WTC11 (cell line): Measurements from ENCODE around the gene PRPF31. TPM values are rescaled to one million over a fixed set of nuclear protein-coding genes. Genes with fewer than 3 reads are reported as not detected.

Experiments
- ATAC-seq: fragments of 200-7000 bp; cut with Tn5 transposase; 2 replicates; pipeline ENCODE4 v1.10.0; 2021; ENCODE audit warnings: mild to moderate bottlenecking, moderate library complexity
- CTCF ChIA-PET: fragments of 300-600 bp; sonication (Branson Sonifier 250); formaldehyde crosslinking; loops from one replicate; lab custom pipeline; 2021; ENCODE audit warnings: antibody characterized with exemption; lab: Charles Lee
- POLR2A ChIA-PET: fragments of 350-600 bp; sonication (Branson Sonifier 250); formaldehyde crosslinking; loops from one replicate; lab custom pipeline; 2021; ENCODE audit warnings: antibody characterized with exemption; lab: Charles Lee
- DNase-seq: peaks from one replicate; pipeline ENCODE4 v3.0.0; 2021; ENCODE audit warnings: low spot score
- H3K27ac Mint-ChIP-seq: 2 replicates; pipeline ENCODE4 v1.8.0; 2021; ENCODE audit warnings: mixed read lengths
- H3K27me3 Mint-ChIP-seq: 2 replicates; pipeline ENCODE4 v1.8.0; 2021; ENCODE audit warnings: low read depth, mild to moderate bottlenecking, moderate library complexity, mixed read lengths
- H3K36me3 Mint-ChIP-seq: 2 replicates; pipeline ENCODE4 v1.8.0; 2021; ENCODE audit warnings: mixed read lengths
- H3K4me1 Mint-ChIP-seq: 2 replicates; pipeline ENCODE4 v1.8.0; 2022; ENCODE audit warnings: mixed read lengths
- H3K4me3 Mint-ChIP-seq: 2 replicates; pipeline ENCODE4 v1.8.0; 2021; ENCODE audit warnings: mild to moderate bottlenecking, moderate library complexity, mixed read lengths
- H3K9me3 Mint-ChIP-seq: 2 replicates; pipeline ENCODE4 v1.8.0; 2021; ENCODE audit warnings: mixed read lengths
- CREM ChIP-seq: sonication (generic); formaldehyde crosslinking; IDR thresholded peaks from 2 replicates; pipeline ENCODE4 v1.8.1; 2022; ENCODE audit warnings: mild to moderate bottlenecking, missing genetic modification reagents, moderate library complexity
- FOXK1 ChIP-seq: sonication (generic); formaldehyde crosslinking; IDR thresholded peaks from 2 replicates; pipeline ENCODE4 v1.8.0; 2022; ENCODE audit warnings: mild to moderate bottlenecking, moderate library complexity, missing genetic modification reagents
- FOXP1 ChIP-seq: sonication (generic); formaldehyde crosslinking; IDR thresholded peaks from 2 replicates; pipeline ENCODE4 v1.8.0; 2022; ENCODE audit warnings: missing genetic modification reagents, mild to moderate bottlenecking, moderate library complexity, borderline replicate concordance
- GRHL2 ChIP-seq: fragments of 250-450 bp; sonication (Bioruptor Pico); IDR thresholded peaks from 2 replicates; pipeline ENCODE4 v1.8.0; 2022; ENCODE audit warnings: mild to moderate bottlenecking, moderate library complexity; ENCODE audit not compliant: insufficient replicate concordance, severe bottlenecking
- JAZF1 ChIP-seq: fragments of 250-450 bp; sonication (Bioruptor Pico); IDR thresholded peaks from 2 replicates; pipeline ENCODE4 v1.9.0; 2021; ENCODE audit warnings: moderate library complexity, mild to moderate bottlenecking, inconsistent platforms
- MXD4 ChIP-seq: fragments of 250-450 bp; sonication (Bioruptor Pico); IDR thresholded peaks from 2 replicates; pipeline ENCODE4 v1.8.0; 2021; ENCODE audit warnings: mild to moderate bottlenecking, moderate library complexity, borderline replicate concordance
- TP53 ChIP-seq: sonication (generic); formaldehyde crosslinking; IDR thresholded peaks from 2 replicates; pipeline ENCODE4 v1.8.1; 2023; ENCODE audit warnings: mild to moderate bottlenecking, missing genetic modification reagents
- ZBTB21 ChIP-seq: sonication (generic); formaldehyde crosslinking; IDR thresholded peaks from 2 replicates; pipeline ENCODE4 v1.8.1; 2023; ENCODE audit warnings: mild to moderate bottlenecking, missing genetic modification reagents, borderline replicate concordance
- ZNF121 ChIP-seq: sonication (generic); formaldehyde crosslinking; IDR thresholded peaks from 2 replicates; pipeline ENCODE4 v1.8.0; 2023; ENCODE audit warnings: missing genetic modification reagents
- ZNF232 ChIP-seq: sonication (generic); formaldehyde crosslinking; IDR thresholded peaks from 2 replicates; pipeline ENCODE4 v1.8.0; 2022; ENCODE audit warnings: mild to moderate bottlenecking, missing genetic modification reagents
- total RNA-seq: library from RNA; stranded (reverse); gene quantifications from 3 replicates; pipeline ENCODE4 v1.2.3, GENCODE V29; 2021
- TF ChIP-seq, protein P1 (sequence below): sonication (generic); formaldehyde crosslinking; IDR thresholded peaks from 2 replicates; pipeline ENCODE4 v1.8.0; 2022; ENCODE audit warnings: mild to moderate bottlenecking, missing genetic modification reagents
- TF ChIP-seq, protein P2 (sequence below): fragments of 250-450 bp; sonication (Bioruptor Pico); IDR thresholded peaks from 2 replicates; pipeline ENCODE4 v1.9.0; 2021; ENCODE audit warnings: mild to moderate bottlenecking, borderline replicate concordance
- TF ChIP-seq, protein P3 (sequence below): sonication (generic); formaldehyde crosslinking; IDR thresholded peaks from 2 replicates; pipeline ENCODE4 v1.8.1; 2023; ENCODE audit warnings: mild to moderate bottlenecking, moderate library complexity, missing genetic modification reagents
- TF ChIP-seq, protein P4 (sequence below): fragments of 250-450 bp; sonication (Bioruptor Pico); IDR thresholded peaks from 2 replicates; pipeline ENCODE4 v1.9.0; 2021; ENCODE audit warnings: mild to moderate bottlenecking
- TF ChIP-seq, protein P5 (sequence below): fragments of 200-600 bp; IDR thresholded peaks from 2 replicates; pipeline ENCODE4 v1.8.0; 2022; ENCODE audit warnings: antibody characterized with exemption

PRPF31 gene
- total RNA-seq, 1 experiment from 2014 or later = 92.8 TPM

DNA sequence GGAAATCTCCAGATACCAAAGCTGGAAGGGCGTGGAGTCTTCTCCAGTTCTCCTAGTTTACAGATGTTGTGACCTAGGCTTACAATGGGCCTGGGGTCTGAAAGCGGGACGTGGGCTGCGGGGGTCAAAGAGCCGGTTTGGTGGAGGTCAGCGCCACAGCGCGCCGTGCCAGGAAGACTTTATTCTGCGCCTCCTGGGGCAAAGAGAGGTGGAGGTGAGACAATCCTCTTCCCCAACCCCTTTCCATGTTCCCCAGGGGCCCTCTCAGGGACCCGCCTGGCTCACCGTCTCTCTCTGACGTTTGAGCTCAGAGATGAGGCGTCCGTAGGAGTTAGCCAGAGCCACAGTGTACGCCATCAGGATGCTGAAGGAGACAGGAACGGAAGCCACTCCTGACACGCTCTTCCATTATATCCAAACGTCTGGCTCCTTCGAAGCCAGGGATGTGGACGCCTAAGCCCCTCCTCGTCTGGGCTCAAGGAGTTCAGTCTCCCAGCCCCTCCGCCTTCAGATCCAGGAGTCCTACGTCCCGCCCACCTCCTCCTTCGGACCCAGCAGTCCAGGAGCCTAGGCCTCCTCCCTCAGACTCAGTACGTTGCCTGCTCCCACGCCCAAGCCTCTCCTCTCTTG is 44.7 kb downstream of the PRPF31 start:
- ChIA-PET CTCF (interaction anchor here (1.0 to 1.9 kb wide), 6 partner anchors 24 to 248 kb away, joined by 3 to 6 read pairs (median 4); partner anchors contain the start of gene MBOAT7), POLR2A (interaction anchor here (1.0 to 2.2 kb wide), 4 partner anchors 11 to 31 kb away, joined by 3 to 10 read pairs (median 4); partner anchors contain the start of genes CNOT3 and TSEN34)
- TF ChIP-seq ZNF232 (no peak), GRHL2 (CRISPR knock-in tag) (no peak), FOXP1 (CRISPR knock-in tag) (no peak)
- TF ChIP-seq, protein P1, sequence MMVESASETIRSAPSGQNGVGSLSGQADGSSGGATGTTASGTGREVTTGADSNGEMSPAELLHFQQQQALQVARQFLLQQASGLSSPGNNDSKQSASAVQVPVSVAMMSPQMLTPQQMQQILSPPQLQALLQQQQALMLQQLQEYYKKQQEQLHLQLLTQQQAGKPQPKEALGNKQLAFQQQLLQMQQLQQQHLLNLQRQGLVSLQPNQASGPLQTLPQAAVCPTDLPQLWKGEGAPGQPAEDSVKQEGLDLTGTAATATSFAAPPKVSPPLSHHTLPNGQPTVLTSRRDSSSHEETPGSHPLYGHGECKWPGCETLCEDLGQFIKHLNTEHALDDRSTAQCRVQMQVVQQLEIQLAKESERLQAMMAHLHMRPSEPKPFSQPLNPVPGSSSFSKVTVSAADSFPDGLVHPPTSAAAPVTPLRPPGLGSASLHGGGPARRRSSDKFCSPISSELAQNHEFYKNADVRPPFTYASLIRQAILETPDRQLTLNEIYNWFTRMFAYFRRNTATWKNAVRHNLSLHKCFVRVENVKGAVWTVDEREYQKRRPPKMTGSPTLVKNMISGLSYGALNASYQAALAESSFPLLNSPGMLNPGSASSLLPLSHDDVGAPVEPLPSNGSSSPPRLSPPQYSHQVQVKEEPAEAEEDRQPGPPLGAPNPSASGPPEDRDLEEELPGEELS = peak; percentile 37; the same call in 1 of the 2 replicates
- TF ChIP-seq, protein P2, sequence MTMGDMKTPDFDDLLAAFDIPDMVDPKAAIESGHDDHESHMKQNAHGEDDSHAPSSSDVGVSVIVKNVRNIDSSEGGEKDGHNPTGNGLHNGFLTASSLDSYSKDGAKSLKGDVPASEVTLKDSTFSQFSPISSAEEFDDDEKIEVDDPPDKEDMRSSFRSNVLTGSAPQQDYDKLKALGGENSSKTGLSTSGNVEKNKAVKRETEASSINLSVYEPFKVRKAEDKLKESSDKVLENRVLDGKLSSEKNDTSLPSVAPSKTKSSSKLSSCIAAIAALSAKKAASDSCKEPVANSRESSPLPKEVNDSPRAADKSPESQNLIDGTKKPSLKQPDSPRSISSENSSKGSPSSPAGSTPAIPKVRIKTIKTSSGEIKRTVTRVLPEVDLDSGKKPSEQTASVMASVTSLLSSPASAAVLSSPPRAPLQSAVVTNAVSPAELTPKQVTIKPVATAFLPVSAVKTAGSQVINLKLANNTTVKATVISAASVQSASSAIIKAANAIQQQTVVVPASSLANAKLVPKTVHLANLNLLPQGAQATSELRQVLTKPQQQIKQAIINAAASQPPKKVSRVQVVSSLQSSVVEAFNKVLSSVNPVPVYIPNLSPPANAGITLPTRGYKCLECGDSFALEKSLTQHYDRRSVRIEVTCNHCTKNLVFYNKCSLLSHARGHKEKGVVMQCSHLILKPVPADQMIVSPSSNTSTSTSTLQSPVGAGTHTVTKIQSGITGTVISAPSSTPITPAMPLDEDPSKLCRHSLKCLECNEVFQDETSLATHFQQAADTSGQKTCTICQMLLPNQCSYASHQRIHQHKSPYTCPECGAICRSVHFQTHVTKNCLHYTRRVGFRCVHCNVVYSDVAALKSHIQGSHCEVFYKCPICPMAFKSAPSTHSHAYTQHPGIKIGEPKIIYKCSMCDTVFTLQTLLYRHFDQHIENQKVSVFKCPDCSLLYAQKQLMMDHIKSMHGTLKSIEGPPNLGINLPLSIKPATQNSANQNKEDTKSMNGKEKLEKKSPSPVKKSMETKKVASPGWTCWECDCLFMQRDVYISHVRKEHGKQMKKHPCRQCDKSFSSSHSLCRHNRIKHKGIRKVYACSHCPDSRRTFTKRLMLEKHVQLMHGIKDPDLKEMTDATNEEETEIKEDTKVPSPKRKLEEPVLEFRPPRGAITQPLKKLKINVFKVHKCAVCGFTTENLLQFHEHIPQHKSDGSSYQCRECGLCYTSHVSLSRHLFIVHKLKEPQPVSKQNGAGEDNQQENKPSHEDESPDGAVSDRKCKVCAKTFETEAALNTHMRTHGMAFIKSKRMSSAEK = no peak
- TF ChIP-seq, protein P3, sequence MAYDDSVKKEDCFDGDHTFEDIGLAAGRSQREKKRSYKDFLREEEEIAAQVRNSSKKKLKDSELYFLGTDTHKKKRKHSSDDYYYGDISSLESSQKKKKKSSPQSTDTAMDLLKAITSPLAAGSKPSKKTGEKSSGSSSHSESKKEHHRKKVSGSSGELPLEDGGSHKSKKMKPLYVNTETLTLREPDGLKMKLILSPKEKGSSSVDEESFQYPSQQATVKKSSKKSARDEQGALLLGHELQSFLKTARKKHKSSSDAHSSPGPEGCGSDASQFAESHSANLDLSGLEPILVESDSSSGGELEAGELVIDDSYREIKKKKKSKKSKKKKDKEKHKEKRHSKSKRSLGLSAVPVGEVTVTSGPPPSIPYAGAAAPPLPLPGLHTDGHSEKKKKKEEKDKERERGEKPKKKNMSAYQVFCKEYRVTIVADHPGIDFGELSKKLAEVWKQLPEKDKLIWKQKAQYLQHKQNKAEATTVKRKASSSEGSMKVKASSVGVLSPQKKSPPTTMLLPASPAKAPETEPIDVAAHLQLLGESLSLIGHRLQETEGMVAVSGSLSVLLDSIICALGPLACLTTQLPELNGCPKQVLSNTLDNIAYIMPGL (CRISPR knock-in tag) = 0 out of 2 replicates have a peak, but pooled peaks have one; percentile 23
- TF ChIP-seq, protein P4, sequence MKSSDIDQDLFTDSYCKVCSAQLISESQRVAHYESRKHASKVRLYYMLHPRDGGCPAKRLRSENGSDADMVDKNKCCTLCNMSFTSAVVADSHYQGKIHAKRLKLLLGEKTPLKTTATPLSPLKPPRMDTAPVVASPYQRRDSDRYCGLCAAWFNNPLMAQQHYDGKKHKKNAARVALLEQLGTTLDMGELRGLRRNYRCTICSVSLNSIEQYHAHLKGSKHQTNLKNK (CRISPR knock-in tag) = no peak
- ATAC-seq = no peak
- DNase-seq = no peak
- Mint-ChIP-seq H3K27me3 (peaks cover 31% of the 10 kb centered on the region), H3K4me1 (peaks cover 36% of the 10 kb centered on the region), H3K9me3 (no peaks in the 10 kb centered on the region), H3K36me3 (peaks cover 14% of the 10 kb centered on the region), H3K27ac (peak overlapping the region; percentile 99), H3K4me3 (peak overlapping the region; percentile 100)

DNA sequence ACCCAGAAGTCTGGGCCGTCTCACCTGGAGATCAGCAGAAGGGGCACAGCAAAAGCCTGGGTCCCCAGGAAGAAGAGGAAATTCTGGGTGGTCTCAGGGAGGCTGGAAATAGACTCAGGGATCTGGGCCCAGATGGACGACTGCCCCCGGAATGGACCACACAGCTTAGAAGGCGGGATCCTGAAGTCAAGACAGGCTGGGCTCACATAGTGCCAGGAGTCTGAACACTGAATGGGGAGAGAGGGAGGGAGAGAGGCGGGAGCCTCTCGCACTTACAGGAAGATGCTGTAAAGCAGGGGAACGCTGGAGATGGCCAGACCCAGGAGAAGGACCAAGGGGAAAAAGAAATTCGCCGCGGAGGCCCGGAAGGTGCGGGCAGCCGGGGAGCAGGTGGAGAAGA is 45.3 kb downstream of the PRPF31 start:
- ChIA-PET CTCF (interaction anchor here (0.8 to 1.9 kb wide), 4 partner anchors 24 to 202 kb away, joined by 3 to 5 read pairs (median 4); no protein-coding TSS in a partner anchor), POLR2A (interaction anchor here (2.2 kb wide), 1 partner anchor 24 kb away, joined by 10 read pairs; the partner anchor contains the start of gene CNOT3)
- Mint-ChIP-seq H3K4me3 (peak overlapping the region; percentile 100), H3K27ac (peak overlapping the region; percentile 99), H3K9me3 (no peaks in the 10 kb centered on the region), H3K36me3 (peaks cover 11% of the 10 kb centered on the region), H3K4me1 (peaks cover 36% of the 10 kb centered on the region), H3K27me3 (peaks cover 36% of the 10 kb centered on the region)
- no peak for ATAC-seq
- no peak for DNase-seq
- TF ChIP-seq TP53 (CRISPR knock-in tag) (no peak), ZBTB21 (no peak), CREM (CRISPR knock-in tag) (no peak), ZNF121 (no peak), FOXP1 (CRISPR knock-in tag) (no peak), JAZF1 (CRISPR knock-in tag) (no peak), MXD4 (CRISPR knock-in tag) (no peak), FOXK1 (no peak)
- TF ChIP-seq, protein P2 = no peak
- TF ChIP-seq, protein P5, sequence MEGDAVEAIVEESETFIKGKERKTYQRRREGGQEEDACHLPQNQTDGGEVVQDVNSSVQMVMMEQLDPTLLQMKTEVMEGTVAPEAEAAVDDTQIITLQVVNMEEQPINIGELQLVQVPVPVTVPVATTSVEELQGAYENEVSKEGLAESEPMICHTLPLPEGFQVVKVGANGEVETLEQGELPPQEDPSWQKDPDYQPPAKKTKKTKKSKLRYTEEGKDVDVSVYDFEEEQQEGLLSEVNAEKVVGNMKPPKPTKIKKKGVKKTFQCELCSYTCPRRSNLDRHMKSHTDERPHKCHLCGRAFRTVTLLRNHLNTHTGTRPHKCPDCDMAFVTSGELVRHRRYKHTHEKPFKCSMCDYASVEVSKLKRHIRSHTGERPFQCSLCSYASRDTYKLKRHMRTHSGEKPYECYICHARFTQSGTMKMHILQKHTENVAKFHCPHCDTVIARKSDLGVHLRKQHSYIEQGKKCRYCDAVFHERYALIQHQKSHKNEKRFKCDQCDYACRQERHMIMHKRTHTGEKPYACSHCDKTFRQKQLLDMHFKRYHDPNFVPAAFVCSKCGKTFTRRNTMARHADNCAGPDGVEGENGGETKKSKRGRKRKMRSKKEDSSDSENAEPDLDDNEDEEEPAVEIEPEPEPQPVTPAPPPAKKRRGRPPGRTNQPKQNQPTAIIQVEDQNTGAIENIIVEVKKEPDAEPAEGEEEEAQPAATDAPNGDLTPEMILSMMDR = no peak
